ENCODE measurements around the gene GDPD5. TPM values are rescaled to one million over a fixed set of nuclear protein-coding genes. Genes with fewer than 3 reads are reported as not detected.

Gene GDPD5
- polyA plus RNA-seq, 3 donors: 12.1 to 19.1 (median 13.6) TPM

DNA sequence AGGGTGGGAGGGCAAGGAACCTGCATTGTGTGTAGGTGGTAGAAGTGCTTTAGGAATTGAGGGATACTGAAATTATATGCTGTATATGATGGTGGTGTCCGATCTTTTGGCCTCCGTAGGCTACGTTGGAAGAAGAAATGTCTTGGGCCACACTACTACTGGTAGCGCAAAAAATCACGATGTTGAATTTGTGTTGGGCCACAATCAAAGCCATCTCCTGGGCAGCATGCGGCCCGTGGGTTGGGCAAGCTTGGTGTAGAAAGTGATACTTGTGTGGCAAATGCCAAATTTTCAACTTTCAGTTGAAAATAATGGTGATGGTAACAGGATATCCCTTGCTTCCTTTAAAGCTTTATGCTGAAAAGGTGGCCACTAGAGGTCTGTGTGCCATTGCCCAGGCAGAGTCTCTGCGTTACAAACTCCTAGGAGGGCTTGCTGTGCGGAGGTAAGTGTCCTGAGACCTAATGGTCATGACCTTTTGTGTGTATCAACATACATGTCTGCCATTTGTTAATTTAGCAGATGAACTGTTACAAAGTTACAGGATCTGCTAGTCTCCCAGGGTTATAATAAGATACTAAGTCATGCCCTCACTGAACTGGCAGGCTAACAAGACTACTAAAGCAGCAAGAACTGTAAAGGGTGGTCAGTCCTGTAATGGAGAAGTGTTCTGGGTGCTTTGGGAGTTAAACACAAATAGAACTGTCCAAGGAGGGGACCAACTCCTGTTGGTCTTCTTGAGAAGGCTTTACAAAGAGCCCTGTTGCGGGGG, 123.6 kb downstream of the GDPD5 start:
- DNase-seq: no peak

DNA sequence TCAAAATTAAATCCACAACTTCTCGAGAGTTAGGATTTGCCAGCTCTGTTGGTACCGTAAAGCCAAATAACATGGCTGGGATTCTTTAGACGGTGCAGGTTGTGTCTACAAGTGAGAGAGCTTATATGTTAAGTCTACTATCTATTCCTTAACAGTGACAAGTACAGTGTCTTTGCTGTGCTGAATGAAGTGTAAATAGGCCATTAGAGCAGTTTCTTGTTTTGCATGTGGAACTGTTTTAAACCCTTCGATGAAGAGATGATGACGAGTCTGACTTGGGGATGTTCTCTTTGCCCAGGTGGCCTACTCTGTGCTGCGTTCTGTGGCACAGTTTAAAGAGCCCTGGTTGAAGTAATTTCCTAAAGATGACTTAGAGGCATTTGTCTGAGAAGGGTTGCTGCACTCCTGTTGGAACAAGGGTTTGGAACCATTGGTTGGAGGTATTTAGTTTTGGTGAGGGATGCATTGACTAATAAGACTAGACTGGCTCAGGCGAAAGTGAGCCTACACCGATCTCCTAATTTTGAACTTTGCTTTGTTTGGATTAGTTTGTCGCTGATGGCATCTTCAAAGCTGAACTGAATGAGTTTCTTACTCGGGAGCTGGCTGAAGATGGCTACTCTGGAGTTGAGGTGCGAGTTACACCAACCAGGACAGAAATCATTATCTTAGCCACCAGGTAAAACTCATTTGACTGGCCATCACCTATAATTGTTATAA, 125.4 kb downstream of the GDPD5 start:
- DNase-seq: no peak

DNA sequence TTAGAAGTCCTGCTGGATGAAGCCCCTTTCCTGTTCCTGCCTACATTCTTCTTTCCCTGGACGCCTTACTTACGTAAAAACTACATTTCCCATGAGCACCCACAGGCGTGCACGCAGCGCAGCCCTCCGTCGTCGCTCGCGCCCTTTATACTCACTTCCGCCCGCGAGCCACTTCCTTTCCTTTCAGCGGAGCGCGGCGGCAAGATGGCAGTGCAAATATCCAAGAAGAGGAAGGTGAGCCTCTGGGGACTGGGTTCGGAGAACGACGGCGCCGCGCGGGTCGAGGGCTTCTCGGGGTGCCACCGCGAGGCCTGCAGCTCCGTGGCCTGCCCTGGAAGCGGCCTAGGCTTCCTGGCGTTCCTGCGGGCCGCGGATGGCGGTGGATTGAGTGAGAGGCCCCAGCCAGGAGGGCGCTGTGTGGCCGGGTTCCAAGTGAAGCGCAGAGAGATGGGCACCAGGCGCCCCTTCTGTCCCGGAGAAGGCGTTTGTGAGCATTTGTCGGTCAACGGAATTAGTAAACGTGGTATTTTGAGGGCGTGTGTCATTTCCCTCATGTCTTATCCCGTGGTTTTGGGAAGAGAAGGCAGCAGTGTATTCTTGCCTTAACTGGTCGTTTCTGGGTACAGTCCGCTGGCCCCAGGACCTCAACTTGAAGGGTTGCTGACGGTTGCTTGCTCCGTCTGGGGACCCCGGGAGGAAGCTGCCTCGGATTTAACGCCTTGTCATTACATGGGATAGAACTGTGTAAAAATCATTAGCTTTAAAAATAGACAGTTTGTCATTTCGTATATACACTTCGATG, 126.2 kb downstream of the GDPD5 start, which contains the start of gene RPS3:
RPS3 (plus strand) TSS at position 175 of the 802 bp plus-strand sequence; CDS start at position 205, 30 bp downstream.
- peak; percentile 94 for DNase-seq

DNA sequence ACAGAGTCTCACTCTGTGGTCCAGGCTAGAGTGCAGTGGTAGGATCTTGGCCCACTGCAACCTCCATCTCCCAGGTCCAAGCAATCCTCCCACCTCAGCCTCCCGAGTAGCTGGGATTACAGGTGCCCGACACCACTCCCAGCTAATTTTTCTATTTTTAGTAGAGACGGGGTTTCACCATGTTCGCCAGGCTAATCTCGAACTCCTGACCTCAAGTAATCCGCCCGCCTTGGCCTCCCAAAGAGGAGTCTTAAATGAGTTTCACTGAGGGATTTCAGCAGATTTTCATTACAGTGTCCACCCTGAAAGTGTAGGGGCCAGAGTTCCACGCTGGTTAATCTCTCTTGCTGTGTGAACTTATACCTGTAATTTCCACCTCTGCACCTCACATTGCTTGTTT, 126.8 kb downstream of the GDPD5 start:
- DNase-seq: no peak

DNA sequence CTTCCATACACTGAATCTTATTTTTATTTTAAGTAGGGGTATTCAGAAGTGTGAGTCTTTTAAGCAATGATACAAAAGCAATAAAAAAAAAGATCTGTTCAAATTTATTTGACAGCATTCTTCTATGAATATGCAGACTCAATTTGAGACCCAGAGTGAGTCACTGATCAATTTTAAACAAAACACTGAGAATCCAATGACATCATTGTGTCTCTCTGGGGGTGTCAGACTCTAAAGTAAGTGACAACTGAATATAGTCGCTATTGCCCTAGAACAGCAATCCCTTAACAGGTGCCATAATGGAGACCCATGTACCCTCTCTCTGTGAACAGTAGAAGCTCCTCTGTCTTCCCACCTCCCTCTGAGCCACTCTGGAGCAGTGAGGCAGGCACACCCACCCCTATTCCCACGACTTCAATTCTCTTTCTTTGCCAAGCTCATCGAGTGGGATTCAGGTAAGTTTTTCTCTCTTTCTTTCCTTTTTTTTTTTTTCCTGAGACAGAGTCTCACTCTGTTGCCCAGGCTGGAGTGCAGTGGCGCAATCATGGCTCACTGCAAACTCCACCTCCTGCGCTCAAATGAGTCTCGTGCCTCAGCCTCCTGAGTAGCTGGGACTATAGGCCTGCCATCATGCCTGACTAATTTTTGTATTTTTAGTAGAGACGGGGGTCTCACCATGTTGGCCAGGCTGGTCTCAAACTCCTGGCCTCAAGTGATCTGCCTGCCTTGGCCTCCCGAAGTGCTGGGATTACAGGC, 131.5 kb downstream of the GDPD5 start:
- no peak for DNase-seq

DNA sequence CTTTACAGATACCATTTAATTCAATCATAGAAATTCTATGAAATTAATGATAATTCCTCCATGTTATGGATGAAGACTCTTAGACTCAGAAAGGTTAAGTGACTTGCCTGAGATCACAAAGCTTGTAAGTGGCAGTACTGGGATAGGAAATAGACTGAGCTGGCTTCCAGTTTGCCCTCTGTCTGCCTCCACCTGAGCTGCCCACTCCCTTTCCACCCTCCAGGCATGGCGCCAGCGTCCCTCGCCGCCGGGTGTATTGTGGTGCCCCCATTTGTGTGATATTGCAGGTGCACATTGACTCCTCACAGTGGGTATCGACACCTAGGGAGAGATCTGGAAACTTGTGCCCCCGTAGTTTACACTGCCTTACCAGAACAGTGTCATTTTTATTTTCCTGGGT, 135.8 kb downstream of the GDPD5 start:
- DNase-seq: no peak

DNA sequence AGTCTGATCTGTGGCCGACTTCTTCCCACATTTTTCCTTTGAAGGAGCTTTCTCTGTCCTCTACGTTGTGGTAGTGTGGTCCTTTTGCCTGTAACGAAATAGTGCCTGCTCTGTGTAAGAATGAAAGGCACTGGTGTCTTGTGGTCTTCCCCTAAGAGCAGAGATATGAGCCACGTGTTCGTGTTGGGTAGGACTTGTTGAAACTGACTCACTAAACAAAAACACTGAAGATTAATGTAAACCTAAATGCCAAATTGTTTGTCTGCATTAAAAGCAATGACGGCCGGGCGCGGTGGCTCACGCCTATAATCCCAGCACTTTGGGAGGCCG, 136.5 kb downstream of the GDPD5 start:
- no peak for DNase-seq

DNA sequence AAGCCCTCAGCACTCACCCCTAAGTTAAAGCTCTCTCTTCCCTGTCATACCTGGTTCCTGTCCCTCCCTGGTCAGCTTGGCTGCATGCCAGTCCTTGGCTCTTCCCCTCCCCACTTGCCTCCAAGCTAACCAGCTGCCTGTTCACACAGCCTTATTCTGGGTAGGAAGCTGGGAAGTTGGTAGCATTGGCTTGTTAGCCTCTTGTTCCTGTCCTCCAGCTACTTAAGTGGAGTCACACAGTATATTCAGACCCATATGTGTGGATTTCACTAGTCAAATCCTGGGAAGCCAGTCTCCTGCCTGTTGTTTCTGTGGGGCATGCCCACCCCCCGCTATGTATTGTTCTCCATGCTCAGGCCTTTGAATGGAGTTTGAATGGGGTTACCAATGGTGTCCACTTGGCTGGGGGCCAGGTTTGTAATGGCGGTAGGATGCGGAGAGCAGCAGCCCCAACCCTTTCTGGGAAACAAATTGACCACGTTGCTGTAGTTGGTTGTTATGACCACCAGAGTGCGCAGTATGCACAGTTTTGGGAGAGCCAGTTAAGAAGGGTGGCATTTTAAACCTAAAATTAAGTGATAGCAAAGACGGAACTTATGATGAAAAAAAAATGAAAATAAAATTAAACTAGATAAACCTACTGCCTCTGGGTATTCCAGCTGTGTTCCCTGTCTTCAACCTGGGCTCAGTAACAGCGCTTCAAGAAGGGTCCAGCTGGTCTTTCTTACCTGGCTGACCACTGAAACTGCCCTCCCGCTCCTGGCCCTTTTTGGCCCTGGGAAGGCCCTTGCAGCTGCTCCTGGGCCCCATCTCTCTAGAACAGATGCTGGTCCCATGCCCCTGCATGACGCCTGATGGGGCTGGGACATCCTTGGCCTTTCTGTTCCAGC, 137.1 kb downstream of the GDPD5 start:
- peak; percentile 65 for DNase-seq

DNA sequence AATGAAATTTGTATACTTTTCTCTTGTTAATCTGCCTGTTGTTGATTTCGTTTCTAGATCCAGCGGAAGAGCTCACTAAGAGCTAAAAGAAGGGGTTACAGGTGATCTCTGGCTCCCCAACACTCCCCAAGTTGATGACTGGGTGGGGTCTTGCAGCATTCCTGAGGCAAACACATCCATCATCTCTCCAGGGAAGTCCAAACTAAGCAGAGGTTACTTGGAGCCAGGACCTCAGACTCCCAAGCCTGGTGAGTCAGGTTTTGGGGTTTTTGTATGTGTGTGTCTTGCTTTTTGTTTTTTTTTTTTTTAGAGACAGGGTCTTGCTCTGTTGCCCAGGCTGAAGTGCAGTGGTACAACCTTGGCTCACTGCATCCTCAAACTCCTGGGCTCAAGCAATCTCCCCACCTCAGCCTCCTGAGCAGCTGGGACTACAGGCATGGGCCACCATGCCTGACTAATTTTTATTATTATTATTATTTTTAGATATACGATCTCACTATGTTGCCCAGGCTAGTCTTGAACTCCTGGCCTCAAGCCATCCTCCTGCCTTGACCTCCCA, 137.9 kb downstream of the GDPD5 start:
- DNase-seq: no peak

DNA sequence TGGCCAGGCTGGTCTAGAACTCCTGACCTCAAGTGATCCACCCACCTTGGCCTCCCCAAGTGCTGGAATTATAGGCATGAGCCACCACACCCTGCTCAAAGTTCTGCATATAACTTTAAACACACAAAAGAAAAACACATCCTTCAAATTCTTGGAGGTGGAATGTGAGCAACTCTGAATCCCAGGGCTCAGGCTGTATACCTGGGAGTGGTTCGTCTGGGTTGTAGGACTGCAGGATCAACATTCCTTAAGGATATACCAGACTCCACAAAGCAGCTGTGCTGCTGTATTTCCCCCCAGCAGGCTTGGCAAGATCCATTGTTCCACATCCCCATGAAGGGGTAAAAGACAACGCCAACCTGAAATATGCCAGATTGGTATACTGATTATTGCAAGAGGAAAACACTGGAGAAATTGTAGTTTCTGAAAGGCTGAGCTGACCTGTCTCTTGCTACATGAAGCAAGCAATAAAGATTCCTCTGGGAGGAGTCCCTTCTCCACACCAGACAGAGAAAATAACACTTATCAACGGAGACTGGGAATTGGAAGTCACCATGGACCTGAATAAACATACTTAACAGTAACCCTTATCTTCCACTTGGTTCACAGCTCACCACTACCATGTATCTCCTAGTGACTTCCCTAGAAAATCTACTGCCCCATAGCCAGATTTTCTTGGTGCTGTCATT, 138.7 kb downstream of the GDPD5 start:
- no peak for DNase-seq

Other genes with a start within 250 kb of the GDPD5 start
- 10 to 100 TPM; 22.7 to 27.8 (median 24.7) TPM for gene ARRB1, start 174.3 kb downstream of the GDPD5 start, polyA plus RNA-seq (ENCODE audit: insufficient read length in 3 of 3)
- gene RPS3, start 126.4 kb downstream of the GDPD5 start, polyA plus RNA-seq (ENCODE audit: insufficient read length in 3 of 3): 1,000 to 10,000 TPM; 2,516 to 2,777 (median 2,726) TPM
- 1 to 10 TPM in 2 of 3 donors, under 1 TPM in 1; 0.73 to 1.1 (median 1.1) TPM for gene KLHL35, start 92.7 kb downstream of the GDPD5 start, polyA plus RNA-seq (ENCODE audit: insufficient read length in 3 of 3)
- gene SERPINH1, start 36.3 kb upstream of the GDPD5 start, polyA plus RNA-seq (ENCODE audit: insufficient read length in 3 of 3): 100 to 1,000 TPM; 317 to 412 (median 325) TPM
- 1 to 10 TPM; 6.2 to 8.2 (median 7.6) TPM for gene MAP6, start 143.1 kb upstream of the GDPD5 start, polyA plus RNA-seq (ENCODE audit: insufficient read length in 3 of 3)
- 1 to 10 TPM; 1.0 to 1.5 (median 1.0) TPM for gene MOGAT2, start 191.9 kb upstream of the GDPD5 start, polyA plus RNA-seq (ENCODE audit: insufficient read length in 3 of 3)
- 1 to 10 TPM; 3.9 to 5.0 (median 4.9) TPM for gene DGAT2, start 242.8 kb upstream of the GDPD5 start, polyA plus RNA-seq (ENCODE audit: insufficient read length in 3 of 3)

Data from renal pelvis (tissue), 4 donors.